HepG2 (cell line): ENCODE data around the gene CTNNA2. TPM values are rescaled to one million over a fixed set of nuclear protein-coding genes. Genes with fewer than 3 reads are reported as not detected.

Experiments
- ATAC-seq: fragments of 200-7000 bp; cut with Tn5 transposase; 3 replicates; pipeline ENCODE4 v1.9.1; 2020; ENCODE audit warnings: mild to moderate bottlenecking, moderate library complexity
- BruUV-seq: library from RNA; stranded (reverse); fragments of 400-500 nt; replicated peaks from 2 replicates; lab custom pipeline; 2021; lab: Mats Ljungman, UMichigan
- CTCF ChIA-PET: fragments of 300-600 bp; formaldehyde crosslinking; extraction: SDS; loops from one replicate; lab custom pipeline; 2021; ENCODE audit warnings: low total read pairs, inconsistent platforms, low intra/inter-chr PET ratio; lab: Yijun Ruan, JAX
- POLR2A ChIA-PET: fragments of 350-600 bp; sonication (Branson Sonifier 250); formaldehyde crosslinking; loops from one replicate; lab custom pipeline; 2020; ENCODE audit warnings: antibody characterized with exemption, inconsistent platforms; lab: Yijun Ruan, JAX
- DNase-seq: peaks from one replicate; pipeline ENCODE4 v3.0.0-alpha.2; 2015; ENCODE audit warnings: low spot score
- FAIRE-seq: peaks from 3 replicates; lab custom pipeline; 2011; peaks lifted over from hg19 to GRCh38; lab: Jason Lieb, UNC
- H2AFZ ChIP-seq: one replicate; pipeline ENCODE4 v1.6.1; 2011; ENCODE audit warnings: low read length, inconsistent platforms
- H3K27ac ChIP-seq: fragments of 300-600 bp; 3 replicates; pipeline ENCODE4 v1.8.0; 2011; ENCODE audit warnings: mixed run types, mild to moderate bottlenecking, mixed read lengths, low read length, inconsistent platforms; ENCODE audit not compliant: insufficient read depth; ENCODE audit errors: extremely low read length
- H3K27me3 ChIP-seq, 2 experiments: fragments of 200-600 bp in 1 of 2; 2 replicates in 1 of 2; 3 replicates in 1 of 2; pipeline versions ENCODE4 v1.6.0 to v1.8.0; 2011; ENCODE audit warnings: low read length in 2 of 2, mild to moderate bottlenecking in 2 of 2, moderate library complexity in 2 of 2, inconsistent platforms in 1 of 2; ENCODE audit not compliant: insufficient read depth in 2 of 2, control insufficient read depth in 1 of 2
- H3K36me3 ChIP-seq, 2 experiments: fragments of 200-600 bp in 1 of 2; replicated peaks in 1 of 2; 2 replicates in 1 of 2; 3 replicates in 1 of 2; pipeline versions ENCODE4 v1.5.1 to v1.8.0; 2011; ENCODE audit warnings: low read length in 2 of 2, inconsistent platforms in 1 of 2; ENCODE audit not compliant: insufficient read depth in 2 of 2, control insufficient read depth in 1 of 2
- H3K4me1 ChIP-seq: 2 replicates; pipeline ENCODE4 v1.5.1; 2012; ENCODE audit warnings: low read length, inconsistent platforms; ENCODE audit not compliant: insufficient read depth
- H3K4me2 ChIP-seq: 2 replicates; pipeline ENCODE4 v1.6.0; 2011; ENCODE audit warnings: low read depth, low read length, inconsistent platforms
- H3K4me3 ChIP-seq, 3 experiments: fragments of 200-600 bp in 1 of 3; sonication (generic), shearing (Covaris generic) in 1 of 3; replicated peaks in 1 of 3; 2 replicates each; pipeline ENCODE4 v1.5.1; 2011 to 2016; ENCODE audit warnings: low read length in 3 of 3, inconsistent platforms in 2 of 3, low read depth in 2 of 3, mild to moderate bottlenecking in 2 of 3, control low read depth in 1 of 3, mixed read lengths in 1 of 3; ENCODE audit not compliant: insufficient read depth in 1 of 3
- H3K79me2 ChIP-seq: one replicate; pipeline ENCODE4 v1.6.1; 2011; ENCODE audit warnings: low read length, inconsistent platforms; ENCODE audit not compliant: insufficient read depth
- H3K9ac ChIP-seq: 2 replicates; pipeline ENCODE4 v1.6.0; 2011; ENCODE audit warnings: mild to moderate bottlenecking, low read depth, low read length, inconsistent platforms; ENCODE audit not compliant: insufficient read depth
- H3K9me3 ChIP-seq: 2 replicates; pipeline ENCODE4 v1.5.1; 2012; ENCODE audit warnings: mild to moderate bottlenecking, low read length
- H4K20me1 ChIP-seq: 2 replicates; pipeline ENCODE4 v1.6.0; 2011; ENCODE audit warnings: inconsistent platforms, mild to moderate bottlenecking, low read length, moderate library complexity; ENCODE audit not compliant: insufficient read depth
- FOXM1 ChIP-seq: sonication (generic); formaldehyde crosslinking; IDR thresholded peaks from 2 replicates; pipeline ENCODE4 v1.5.0; 2020; ENCODE audit warnings: missing genetic modification reagents
- GZF1 ChIP-seq: sonication (generic); formaldehyde crosslinking; IDR thresholded peaks from 2 replicates; pipeline ENCODE4 v1.5.1; 2020; ENCODE audit warnings: mild to moderate bottlenecking, missing genetic modification reagents
- HIVEP1 ChIP-seq: sonication (generic); formaldehyde crosslinking; IDR thresholded peaks from 2 replicates; pipeline ENCODE4 v1.4.0; 2020; ENCODE audit warnings: mild to moderate bottlenecking, missing genetic modification reagents
- MLX ChIP-seq: IDR thresholded peaks from 2 replicates; pipeline ENCODE4 v1.6.1; 2016
- ZBTB25 ChIP-seq: IDR thresholded peaks from 2 replicates; pipeline ENCODE4 v1.6.1; 2018; ENCODE audit warnings: missing genetic modification reagents
- ZNF138 ChIP-seq: sonication (generic); formaldehyde crosslinking; IDR thresholded peaks from 2 replicates; pipeline ENCODE4 v1.5.0; 2020; ENCODE audit warnings: mild to moderate bottlenecking, low read depth, missing genetic modification reagents
- ZNF407 ChIP-seq: sonication (generic); formaldehyde crosslinking; IDR thresholded peaks from one replicate; pipeline ENCODE4 v1.5.1; 2020; ENCODE audit warnings: mild to moderate bottlenecking, missing genetic modification reagents; ENCODE audit errors: not compliant biosample characterization
- in situ Hi-C: cut with HindIII; loops from 2 replicates; pipeline ENCODE4 v1.10.0; 2017; ENCODE audit warnings: low pct_unique_long_range_greater_than_20kb; ENCODE audit not compliant: extremely low pct_ligation_motif_present
- intact Hi-C: fragments of 100-400 bp; cut with micrococcal nuclease; formaldehyde crosslinking; loops from one replicate; pipeline ENCODE4 v1.10.0; 2022; ENCODE audit not compliant: unreplicated experiment
- polyA plus RNA-seq, 8 experiments: library from polyadenylated mRNA; depleted of rRNA in 3 of 8; stranded (reverse) in 7 of 8; unstranded in 1 of 8; fragments of >200 nt; fragmentation: Illumina TruSeq in 4 of 8; extraction: Trizol in 4 of 8; gene quantifications; 2 replicates each; pipeline versions ENCODE4 v1.2.1 to v1.2.3, GENCODE V29; 2011 to 2016; ENCODE audit warnings: low read depth in 4 of 8, missing spikeins in 1 of 8, mixed read lengths in 1 of 8; ENCODE audit not compliant: insufficient read depth in 1 of 8
- total RNA-seq, 5 experiments: library from RNA; depleted of rRNA; stranded (reverse); fragments of >200 nt; fragmentation: Illumina TruSeq; extraction: Trizol; gene quantifications; 2 replicates each; pipeline ENCODE4 v1.2.3, GENCODE V29; 2016; ENCODE audit warnings: low read depth in 1 of 5
- TF ChIP-seq, protein P1 (sequence below): sonication (generic); IDR thresholded peaks from 2 replicates; pipeline ENCODE4 v1.6.1; 2016; ENCODE audit warnings: low read depth, borderline replicate concordance
- TF ChIP-seq, protein P2 (sequence below): sonication (generic); formaldehyde crosslinking; IDR thresholded peaks from 2 replicates; pipeline ENCODE4 v1.9.0; 2022; ENCODE audit warnings: low read depth, missing genetic modification reagents
- TF ChIP-seq, protein P3 (sequence below): sonication (generic); formaldehyde crosslinking; IDR thresholded peaks from 2 replicates; pipeline ENCODE4 v1.5.1; 2020; ENCODE audit warnings: missing genetic modification reagents, mild to moderate bottlenecking, borderline replicate concordance

The CTNNA2 gene
- total and polyA plus RNA-seq, 2 of the 13 experiments (the other 11 are each of a cell fraction or from before 2014, with no cell fraction given) = not detected

DNA sequence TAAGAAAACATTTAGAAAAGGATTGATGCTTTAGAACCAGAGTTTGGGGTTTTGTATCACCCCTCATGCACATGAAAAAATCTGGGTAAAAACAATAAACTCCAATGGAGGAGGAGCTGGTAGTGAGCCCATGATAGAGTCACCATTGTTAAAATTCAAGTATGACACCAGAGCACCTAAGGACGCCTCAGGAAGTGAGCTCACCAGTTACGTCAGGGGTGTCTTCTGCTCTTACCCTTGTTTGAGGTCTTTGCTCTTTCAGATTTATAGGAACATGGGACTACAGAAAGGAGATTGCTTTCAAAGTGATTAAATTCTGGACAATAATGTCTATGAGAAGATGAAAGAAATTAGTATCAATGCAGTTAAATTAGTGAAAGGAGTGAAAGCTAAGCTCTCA, 685.2 kb downstream of the CTNNA2 start (continued):
- TF ChIP-seq ZNF407 (CRISPR knock-in tag) (no peak), GZF1 (CRISPR knock-in tag) (no peak)
- TF ChIP-seq, protein P1, sequence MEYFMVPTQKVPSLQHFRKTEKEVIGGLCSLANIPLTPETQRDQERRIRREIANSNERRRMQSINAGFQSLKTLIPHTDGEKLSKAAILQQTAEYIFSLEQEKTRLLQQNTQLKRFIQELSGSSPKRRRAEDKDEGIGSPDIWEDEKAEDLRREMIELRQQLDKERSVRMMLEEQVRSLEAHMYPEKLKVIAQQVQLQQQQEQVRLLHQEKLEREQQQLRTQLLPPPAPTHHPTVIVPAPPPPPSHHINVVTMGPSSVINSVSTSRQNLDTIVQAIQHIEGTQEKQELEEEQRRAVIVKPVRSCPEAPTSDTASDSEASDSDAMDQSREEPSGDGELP = no peak
- TF ChIP-seq, all 625 proteins: peak for 0

- Histone ChIP-seq H2AFZ (no peak overlapping the region), H3K4me1 (no peaks in the 10 kb centered on the region), H3K36me3 (no peaks in the 10 kb centered on the region), H3K79me2 (no peaks in the 10 kb centered on the region), H3K27ac (no peak overlapping the region), H3K27me3 (no peaks in the 10 kb centered on the region), H3K4me3 (no peak overlapping the region), H4K20me1 (no peaks in the 10 kb centered on the region), H3K9me3 (peaks cover 41% of the 10 kb centered on the region), H3K9ac (no peak overlapping the region), H3K4me2 (no peak overlapping the region)
- in situ Hi-C loops = no loop called here
- no TSS peak for BruUV-seq
- intact Hi-C loops = no loop called here
- ChIA-PET CTCF (no interaction called here), POLR2A (no interaction called here)
- no peak for ATAC-seq
- no peak for FAIRE-seq
- DNase-seq = no peak
- TF ChIP-seq MLX (CRISPR knock-in tag) (no peak), ZBTB25 (CRISPR knock-in tag) (no peak), FOXM1 (CRISPR knock-in tag) (no peak), HIVEP1 (CRISPR knock-in tag) (no peak), ZNF138 (CRISPR knock-in tag) (no peak)
- TF ChIP-seq, protein P2, sequence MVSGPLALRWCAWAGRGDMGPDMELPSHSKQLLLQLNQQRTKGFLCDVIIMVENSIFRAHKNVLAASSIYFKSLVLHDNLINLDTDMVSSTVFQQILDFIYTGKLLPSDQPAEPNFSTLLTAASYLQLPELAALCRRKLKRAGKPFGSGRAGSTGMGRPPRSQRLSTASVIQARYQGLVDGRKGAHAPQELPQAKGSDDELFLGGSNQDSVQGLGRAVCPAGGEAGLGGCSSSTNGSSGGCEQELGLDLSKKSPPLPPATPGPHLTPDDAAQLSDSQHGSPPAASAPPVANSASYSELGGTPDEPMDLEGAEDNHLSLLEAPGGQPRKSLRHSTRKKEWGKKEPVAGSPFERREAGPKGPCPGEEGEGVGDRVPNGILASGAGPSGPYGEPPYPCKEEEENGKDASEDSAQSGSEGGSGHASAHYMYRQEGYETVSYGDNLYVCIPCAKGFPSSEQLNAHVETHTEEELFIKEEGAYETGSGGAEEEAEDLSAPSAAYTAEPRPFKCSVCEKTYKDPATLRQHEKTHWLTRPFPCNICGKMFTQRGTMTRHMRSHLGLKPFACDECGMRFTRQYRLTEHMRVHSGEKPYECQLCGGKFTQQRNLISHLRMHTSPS (CRISPR knock-in tag) = no peak
- TF ChIP-seq, protein P3, sequence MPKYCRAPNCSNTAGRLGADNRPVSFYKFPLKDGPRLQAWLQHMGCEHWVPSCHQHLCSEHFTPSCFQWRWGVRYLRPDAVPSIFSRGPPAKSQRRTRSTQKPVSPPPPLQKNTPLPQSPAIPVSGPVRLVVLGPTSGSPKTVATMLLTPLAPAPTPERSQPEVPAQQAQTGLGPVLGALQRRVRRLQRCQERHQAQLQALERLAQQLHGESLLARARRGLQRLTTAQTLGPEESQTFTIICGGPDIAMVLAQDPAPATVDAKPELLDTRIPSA (CRISPR knock-in tag) = no peak
Measured at GRCh38 chr2:80199504-80199903, 686.7 kb downstream of the CTNNA2 start.
